Pancreas (tissue), 10 donors: ENCODE data around the gene PAPSS2. TPM values are rescaled to one million over a fixed set of nuclear protein-coding genes. Genes with fewer than 3 reads are reported as not detected.

Source experiments
- ATAC-seq, 4 donors: fragments of 200-7000 bp; cut with Tn5 transposase; one replicate each; pipeline versions ENCODE4 v1.8.0 to v1.9.1; 2020; ENCODE audit warnings: mild to moderate bottlenecking in 4 of 4, moderate library complexity in 4 of 4
- DNase-seq, 6 donors: peaks; one replicate each; pipeline ENCODE4 v3.0.0-alpha.2; 2020
- FAIRE-seq: peaks from 2 replicates; lab custom pipeline; 2012; peaks lifted over from hg19 to GRCh38; lab: Jason Lieb, UNC
- H3K27ac ChIP-seq, 4 donors: fragments of 200-600 bp; sonication (generic); 1 replicate in 3 of 4; 2 replicates in 1 of 4; pipeline versions ENCODE4 v1.5.0 to v1.8.0; 2020
- H3K27me3 ChIP-seq, 4 donors: fragments of 200-600 bp; one replicate each; pipeline ENCODE4 v1.8.0; 2021
- H3K36me3 ChIP-seq, 3 donors: fragments of 200-600 bp; sonication (generic) in 1 of 3; one replicate each; pipeline versions ENCODE4 v1.5.0 to v1.8.0; 2020 to 2021
- H3K4me1 ChIP-seq, 3 donors: fragments of 200-600 bp; one replicate each; pipeline ENCODE4 v1.8.0; 2021
- H3K4me3 ChIP-seq, 4 donors: fragments of 200-600 bp; sonication (generic) in 2 of 4; one replicate each; pipeline versions ENCODE4 v1.5.0 to v1.8.0; 2020 to 2021
- H3K9me3 ChIP-seq, 4 donors: fragments of 200-600 bp; one replicate each; pipeline ENCODE4 v1.8.0; 2021
- CTCF ChIP-seq, 4 donors: fragments of 200-600 bp; sonication (generic) in 3 of 4; IDR thresholded peaks; one replicate each; pipeline versions ENCODE4 v1.5.0 to v1.8.0; 2021; ENCODE audit warnings: antibody characterized with exemption in 4 of 4
- WGBS, 2 donors: extraction: QIAGEN DNeasy Blood & Tissue Kit; methylation state at CpG; one replicate each; pipeline ENCODE4 v1.1.7; 2013; 5-methylcytosine and 5-hydroxymethylcytosine counted together
- intact Hi-C, 3 donors: fragments of 100-400 bp; cut with DNase I; formaldehyde crosslinking; loops; one replicate each; pipeline versions ENCODE4 v1.11.1 to v1.14.2; 2022
- polyA plus RNA-seq, 2 donors: library from polyadenylated mRNA; stranded (reverse); fragments of 200-250 nt; gene quantifications; one replicate each; pipeline ENCODE4 v1.2.3, GENCODE V29; 2013
- total RNA-seq, 6 donors: library from RNA; stranded (reverse); fragmentation: NEBNext Ultra II Directional in 4 of 6; extraction: Animal tissue kit (Norgen Biotek cat#: 25700) in 4 of 6; gene quantifications; one replicate each; pipeline versions ENCODE4 v1.2.1 to v1.2.4, GENCODE V29; 2021 to 2023
- donor health status: healthy with polysubstance abuse.
- donor health status: DM: no; HTN: no; CAD: no; lungs with moderate emphysema.
- donor health status: DM: no; HTN: no; CAD: no.
- donor health status: control.
- donor health status: control.
- donor health status: Bipolar disorder and iron deficiency.
- donor health status: DM: yes; HTN: yes; CAD: no.
- donor health status: DM: no; HTN: no; CAD: no.
- donor health status: DM: no; HTN: no; CAD: no.
- donor health status: DM: yes; HTN: yes; CAD: no.

The PAPSS2 gene
- total and polyA plus RNA-seq, 8 donors = 10.0 to 54.7 (median 39.9) TPM

DNA sequence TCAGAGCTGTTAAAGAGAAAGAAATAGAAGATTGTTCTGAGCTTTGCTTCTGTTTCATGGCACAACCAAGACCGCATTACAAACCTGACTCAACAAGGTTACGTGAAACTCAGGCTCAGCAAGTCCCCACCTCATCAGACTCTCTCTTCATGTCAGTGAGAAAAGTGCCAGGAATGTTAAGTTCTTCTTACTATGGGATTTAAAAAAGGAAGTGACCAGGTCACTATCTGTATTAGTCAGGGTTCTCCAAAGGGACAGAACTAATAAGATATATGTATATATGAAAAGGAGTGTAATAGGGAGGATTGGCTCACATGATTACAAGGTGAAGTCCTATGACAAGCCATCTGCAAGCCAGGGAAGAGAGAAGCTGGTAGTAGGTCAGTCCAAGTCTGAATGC lies 25.4 kb upstream of the PAPSS2 start:
- Histone ChIP-seq H3K9me3 (no peaks in the 10 kb centered on the region), H3K27ac (no peak overlapping the region), H3K4me1 (no peaks in the 10 kb centered on the region), H3K4me3 (no peak overlapping the region), H3K36me3 (no peaks in the 10 kb centered on the region), H3K27me3 (no peaks in the 10 kb centered on the region)
- intact Hi-C loops = no loop called here
- DNase-seq (no peak), ATAC-seq (no peak), FAIRE-seq (no peak)
- 86 to 93% methylated on average over 2 of the region's 2 CpGs for WGBS, 2 donors
- TF ChIP-seq CTCF (IDR thresholded peaks at IDR 0.05) = no peak

DNA sequence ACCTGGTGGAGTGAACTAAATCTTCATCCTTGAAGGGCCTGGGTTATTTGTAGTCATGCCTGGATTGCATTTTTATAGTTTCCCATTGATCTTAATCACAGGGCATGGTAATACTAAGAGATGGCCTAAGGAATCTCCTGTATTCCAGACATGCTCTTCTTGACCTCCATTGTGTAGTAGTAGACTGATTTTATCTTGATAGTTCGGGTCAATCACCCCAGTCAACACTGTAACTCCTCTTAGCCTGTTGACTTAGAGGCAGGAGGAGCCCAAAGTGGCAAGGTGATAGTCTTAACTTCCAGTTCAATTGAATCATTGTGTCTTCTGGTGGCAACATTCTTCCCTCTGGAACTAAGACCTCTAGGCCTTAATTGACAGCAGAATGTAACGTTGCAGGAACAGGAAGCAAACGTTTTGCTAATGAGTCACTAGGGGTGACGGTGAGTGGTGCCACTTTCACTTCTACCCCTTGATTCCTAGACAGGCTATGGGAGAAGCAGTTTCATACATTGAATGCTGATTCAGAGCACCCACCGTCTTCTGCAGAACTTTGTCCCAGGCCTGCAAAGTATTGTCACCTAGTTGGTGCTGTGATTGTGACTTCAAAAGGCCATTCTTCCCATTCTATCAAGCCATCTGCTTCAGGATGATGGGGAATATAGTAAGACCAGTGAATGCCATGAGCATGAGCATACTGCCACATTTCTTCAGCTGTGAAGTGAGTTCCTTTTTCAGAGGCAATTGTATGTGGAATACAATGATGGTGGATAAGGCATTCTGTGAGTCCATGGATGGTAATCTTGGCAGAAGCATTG lies 24.0 kb upstream of the PAPSS2 start:
- Histone ChIP-seq H3K27ac (no peak overlapping the region), H3K9me3 (no peaks in the 10 kb centered on the region), H3K27me3 (no peaks in the 10 kb centered on the region), H3K4me3 (no peak overlapping the region), H3K4me1 (no peaks in the 10 kb centered on the region), H3K36me3 (no peaks in the 10 kb centered on the region)
- ATAC-seq = peak in 2 of 4 donors; percentile 73 to 82
- 50 to 66% methylated on average over 5 of the region's 5 CpGs for WGBS, 2 donors
- intact Hi-C loops = no loop called here
- no peak for DNase-seq
- no peak for TF ChIP-seq CTCF (IDR thresholded peaks at IDR 0.05)
- no peak for FAIRE-seq

DNA sequence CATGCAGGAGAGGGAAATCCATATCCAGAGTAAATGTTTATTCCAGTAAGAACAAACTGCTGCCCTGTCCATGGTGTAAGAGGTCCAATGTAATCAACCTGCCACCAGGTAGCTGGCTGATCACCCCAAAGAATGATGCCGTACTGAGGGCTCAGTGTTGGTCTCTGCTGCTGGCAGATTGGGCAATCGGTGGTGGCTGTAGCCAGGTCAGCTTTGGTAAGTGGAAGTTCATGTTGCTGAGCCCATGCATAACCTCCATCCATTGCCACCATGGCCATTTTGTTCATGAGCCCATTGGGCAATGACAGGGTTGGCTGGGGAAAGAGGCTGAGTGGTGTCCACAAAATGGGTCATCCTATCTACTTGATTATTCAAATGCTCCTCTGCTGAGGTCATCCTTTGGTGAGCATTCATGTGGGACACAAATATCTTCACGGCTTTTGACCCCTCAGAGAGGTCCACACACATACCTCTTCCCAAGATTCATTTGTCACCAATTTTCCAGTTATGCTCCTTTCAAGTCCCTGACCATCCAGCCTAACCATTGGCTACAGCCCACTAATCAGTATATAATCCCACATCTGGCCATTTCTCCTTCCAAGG lies 23.3 kb upstream of the PAPSS2 start:
- 82 to 92% methylated on average over 3 of the region's 3 CpGs for WGBS, 2 donors
- ATAC-seq = no peak
- TF ChIP-seq CTCF (IDR thresholded peaks at IDR 0.05) = no peak
- no peak for FAIRE-seq
- Histone ChIP-seq H3K4me1 (no peaks in the 10 kb centered on the region), H3K4me3 (no peak overlapping the region), H3K27ac (no peak overlapping the region), H3K9me3 (no peaks in the 10 kb centered on the region), H3K27me3 (no peaks in the 10 kb centered on the region), H3K36me3 (no peaks in the 10 kb centered on the region)
- DNase-seq = no peak
- intact Hi-C loops = no loop called here

- no peak overlapping the region for H3K27ac ChIP-seq
- H3K9me3 ChIP-seq = no peaks in the 10 kb centered on the region
- no peak overlapping the region for H3K4me3 ChIP-seq
- 93 to 99% methylated on average over 3 of the region's 3 CpGs for WGBS, 2 donors
- intact Hi-C loops = no loop called here
- H3K36me3 ChIP-seq = no peaks in the 10 kb centered on the region
- no peaks in the 10 kb centered on the region for H3K4me1 ChIP-seq
- no peak for FAIRE-seq
- ATAC-seq = no peak
- no peaks in the 10 kb centered on the region for H3K27me3 ChIP-seq
- no peak for DNase-seq
- TF ChIP-seq CTCF (IDR thresholded peaks at IDR 0.05) = no peak
Observed at GRCh38 chr10:87639493-87639892, 20.2 kb upstream of the PAPSS2 start.

GRCh38 chr10:87640043-87640442 lies 19.6 kb upstream of the PAPSS2 start:
- no peak for FAIRE-seq
- no peak for DNase-seq
- TF ChIP-seq CTCF (IDR thresholded peaks at IDR 0.05) = no peak
- Histone ChIP-seq H3K27me3 (no peaks in the 10 kb centered on the region), H3K4me3 (no peak overlapping the region), H3K9me3 (no peaks in the 10 kb centered on the region), H3K4me1 (no peaks in the 10 kb centered on the region), H3K36me3 (no peaks in the 10 kb centered on the region), H3K27ac (no peak overlapping the region)
- intact Hi-C loops = no loop called here
- no peak for ATAC-seq
